IMR-90 (cell line): ENCODE data around the gene HOXC6. TPM values are rescaled to one million over a fixed set of nuclear protein-coding genes. Genes with fewer than 3 reads are reported as not detected.

Experiments
- ATAC-seq: fragments of 200-7000 bp; cut with Tn5 transposase; 2 replicates; pipeline ENCODE4 v1.9.1; 2020; ENCODE audit warnings: low read depth, mild to moderate bottlenecking, moderate library complexity
- BruUV-seq: library from RNA; stranded (reverse); fragments of 400-500 nt; replicated peaks from 2 replicates; lab custom pipeline; 2021; lab: Mats Ljungman, UMichigan
- CTCF ChIA-PET: fragments of 300-600 bp; formaldehyde crosslinking; extraction: SDS; loops from one replicate; lab custom pipeline; 2021; ENCODE audit warnings: antibody characterized with exemption; lab: Yijun Ruan, JAX
- POLR2A ChIA-PET: fragments of 300-600 bp; sonication (Branson Sonifier 250); formaldehyde crosslinking; loops from one replicate; lab custom pipeline; 2022; ENCODE audit warnings: antibody characterized with exemption; ENCODE audit not compliant: unreplicated experiment; lab: Charles Lee
- DNase-seq: peaks from one replicate; pipeline ENCODE4 v3.0.0; 2013
- H2AFZ ChIP-seq: replicated peaks from 2 replicates; pipeline ENCODE3; 2013; ENCODE audit warnings: low read length, mild to moderate bottlenecking; ENCODE audit not compliant: poor library complexity
- H2AK5ac ChIP-seq: 2 replicates; pipeline ENCODE4 v1.6.1; 2013; ENCODE audit warnings: low read depth, low read length, inconsistent platforms
- H2AK9ac ChIP-seq: replicated peaks from 2 replicates; pipeline ENCODE3; 2013; ENCODE audit warnings: mild to moderate bottlenecking, low read depth, low read length, moderate library complexity; ENCODE audit not compliant: poor library complexity
- H2BK120ac ChIP-seq: 2 replicates; pipeline ENCODE4 v1.6.1; 2013; ENCODE audit warnings: low read depth, low read length, inconsistent platforms
- H2BK15ac ChIP-seq: 3 replicates; pipeline ENCODE4 v1.6.1; 2013; ENCODE audit warnings: low read depth, low read length, inconsistent platforms
- H2BK20ac ChIP-seq: 2 replicates; pipeline ENCODE4 v1.6.1; 2013; ENCODE audit warnings: low read depth, mild to moderate bottlenecking, inconsistent platforms, low read length, moderate library complexity
- H2BK5ac ChIP-seq: 2 replicates; pipeline ENCODE4 v1.6.1; 2013; ENCODE audit warnings: mild to moderate bottlenecking, low read depth, low read length, inconsistent platforms; ENCODE audit not compliant: poor library complexity, severe bottlenecking
- H3K14ac ChIP-seq: replicated peaks from 2 replicates; pipeline ENCODE4 v1.6.1; 2013; ENCODE audit warnings: low read depth, low read length, inconsistent platforms
- H3K18ac ChIP-seq: 2 replicates; pipeline ENCODE4 v1.6.1; 2013; ENCODE audit warnings: low read depth, low read length, control low read depth
- H3K23ac ChIP-seq: 2 replicates; pipeline ENCODE4 v1.6.1; 2013; ENCODE audit warnings: low read depth, low read length, inconsistent platforms
- H3K27ac ChIP-seq: 2 replicates; pipeline ENCODE4 v1.5.1; 2013; ENCODE audit warnings: mild to moderate bottlenecking, control low read depth, low read length; ENCODE audit not compliant: insufficient read depth
- H3K27me3 ChIP-seq: 2 replicates; pipeline ENCODE4 v1.6.1; 2013; ENCODE audit warnings: low read length; ENCODE audit not compliant: control insufficient read depth, insufficient read depth
- H3K36me3 ChIP-seq: 2 replicates; pipeline ENCODE4 v1.6.1; 2013; ENCODE audit warnings: low read length, mixed read lengths; ENCODE audit not compliant: control insufficient read depth, insufficient read depth
- H3K4ac ChIP-seq: 2 replicates; pipeline ENCODE4 v1.6.1; 2013; ENCODE audit warnings: low read depth, low read length, inconsistent platforms
- H3K4me1 ChIP-seq: 2 replicates; pipeline ENCODE4 v1.6.1; 2013; ENCODE audit warnings: low read length, mixed read lengths; ENCODE audit not compliant: control insufficient read depth, insufficient read depth
- H3K4me2 ChIP-seq: 2 replicates; pipeline ENCODE4 v1.6.1; 2013; ENCODE audit warnings: low read depth, mild to moderate bottlenecking, control low read depth, low read length, moderate library complexity
- H3K4me3 ChIP-seq: 2 replicates; pipeline ENCODE4 v1.5.1; 2013; ENCODE audit warnings: low read depth, mild to moderate bottlenecking, control low read depth, low read length, moderate library complexity; ENCODE audit not compliant: insufficient read depth
- H3K56ac ChIP-seq: 2 replicates; pipeline ENCODE4 v1.6.1; 2013; ENCODE audit warnings: low read length, inconsistent platforms; ENCODE audit not compliant: insufficient read depth; ENCODE audit errors: extremely low read depth
- H3K79me1 ChIP-seq, 2 experiments: 2 replicates each; pipeline ENCODE4 v1.6.1; 2013; ENCODE audit warnings: low read length in 2 of 2, inconsistent platforms in 1 of 2, low read depth in 1 of 2
- H3K9ac ChIP-seq: 2 replicates; pipeline ENCODE4 v1.6.1; 2013; ENCODE audit warnings: low read depth, low read length, control low read depth
- H3K9me1 ChIP-seq: 2 replicates; pipeline ENCODE4 v1.6.1; 2013; ENCODE audit warnings: low read length, inconsistent platforms; ENCODE audit not compliant: insufficient read depth
- H3K9me3 ChIP-seq: 2 replicates; pipeline ENCODE4 v1.6.1; 2013; ENCODE audit warnings: low read length; ENCODE audit not compliant: control insufficient read depth, insufficient read depth
- H4K20me1 ChIP-seq: 2 replicates; pipeline ENCODE4 v1.6.1; 2013; ENCODE audit warnings: low read length, inconsistent platforms; ENCODE audit not compliant: insufficient read depth
- H4K5ac ChIP-seq: 2 replicates; pipeline ENCODE4 v1.6.1; 2013; ENCODE audit warnings: mild to moderate bottlenecking, low read depth, low read length, control low read depth
- H4K8ac ChIP-seq, 2 experiments: 2 replicates each; pipeline ENCODE4 v1.6.1; 2013; ENCODE audit warnings: low read depth in 2 of 2, low read length in 2 of 2, control low read depth in 1 of 2, inconsistent platforms in 1 of 2
- H4K91ac ChIP-seq: 2 replicates; pipeline ENCODE4 v1.6.1; 2013; ENCODE audit warnings: low read depth, low read length, inconsistent platforms; ENCODE audit not compliant: insufficient read depth
- CEBPB ChIP-seq: IDR thresholded peaks from 2 replicates; pipeline ENCODE4 v1.6.1; 2012; ENCODE audit warnings: low read depth, low read length, improper control_type of control experiment
- MXI1 ChIP-seq: IDR thresholded peaks from 2 replicates; pipeline ENCODE4 v1.6.1; 2012; ENCODE audit warnings: low read depth, mild to moderate bottlenecking, low read length, moderate library complexity, borderline replicate concordance
- WGBS, 2 experiments: methylation state at CpG; one replicate each; pipeline versions ENCODE4 v1.1.5 to v1.1.7; 2013; ENCODE audit warnings: missing lambda C conversion rate in 2 of 2; ENCODE audit not compliant: insufficient read length in 1 of 2; ENCODE audit errors: extremely low coverage in 2 of 2; 5-methylcytosine and 5-hydroxymethylcytosine counted together
- dilution Hi-C: fragments of 300-500 bp; cut with HindIII; formaldehyde crosslinking; loops from one replicate; pipeline ENCODE4 v1.14.3; 2018; ENCODE audit warnings: low sequenced_read_pairs; ENCODE audit not compliant: unreplicated experiment
- in situ Hi-C: fragments of 300-500 bp; cut with MboI; formaldehyde crosslinking; loops from 3 replicates; pipeline ENCODE4 v1.14.3; 2019; ENCODE audit warnings: low sequenced_read_pairs, inconsistent platforms, mixed read lengths
- intact Hi-C: fragments of 100-400 bp; cut with micrococcal nuclease; formaldehyde crosslinking; loops from 2 replicates; pipeline ENCODE4 v1.10.0; 2022
- polyA plus RNA-seq, 3 experiments: library from polyadenylated mRNA; depleted of rRNA; stranded (reverse); fragments of >200 nt; gene quantifications; 2 replicates each; pipeline ENCODE4 v1.2.3, GENCODE V29; 2012; ENCODE audit warnings: low replicate concordance in 1 of 3
- total RNA-seq: library from RNA; depleted of rRNA; stranded (reverse); fragments of >200 nt; gene quantifications from 2 replicates; pipeline ENCODE4 v1.2.3, GENCODE V29; 2012

Gene HOXC6
- total and polyA plus RNA-seq, 2 of the 4 experiments (the other 2 are of a cell fraction) = 1.1 TPM; not detected in 1

- H3K36me3 ChIP-seq = no peaks in the 10 kb centered on the region
- H3K18ac ChIP-seq = no peak overlapping the region
- no peak overlapping the region for H4K8ac ChIP-seq
- no TSS peak for BruUV-seq
- TF ChIP-seq MXI1 = peak; percentile 51; the same call in 1 of the 2 replicates
- TF ChIP-seq CEBPB = no peak
- H3K9ac ChIP-seq = no peak overlapping the region
- no peak overlapping the region for H3K4ac ChIP-seq
- peak overlapping the region; percentile 66; the same call in 1 of the 2 replicates for H3K23ac ChIP-seq
- no peak overlapping the region for H4K5ac ChIP-seq
- peak overlapping the region; percentile 59 for H2AK9ac ChIP-seq
- dilution Hi-C loops = no loop called here
- ChIA-PET POLR2A (no interaction called here), CTCF (interaction anchor here (0.7 to 3.1 kb wide), 6 partner anchors 29 to 198 kb away, joined by 3 to 19 read pairs (median 6); no protein-coding TSS in a partner anchor)
- in situ Hi-C loops = loop anchor here (5.0 kb wide), 1 partner anchor 183 kb away; no protein-coding TSS in a partner anchor
- no peak overlapping the region for H2BK15ac ChIP-seq
- H3K14ac ChIP-seq = no peak overlapping the region; the same call in 1 of the 2 replicates
- H2AFZ ChIP-seq = peak overlapping the region; percentile 77
- H3K27ac ChIP-seq = no peak overlapping the region
- WGBS, 2 experiments = 2% methylated on average over 14 of the region's 51 CpGs; no CpG with 5 or more reads in 1 of the 2 experiments
- H4K91ac ChIP-seq = no peak overlapping the region
- no peak overlapping the region for H2BK120ac ChIP-seq
- intact Hi-C loops = loop anchor here (10.0 kb wide), 1 partner anchor 305 kb away; no protein-coding TSS in a partner anchor
- no peak overlapping the region for H2BK20ac ChIP-seq
- H2AK5ac ChIP-seq = no peak overlapping the region
- no peaks in the 10 kb centered on the region for H3K4me1 ChIP-seq
- H4K20me1 ChIP-seq = no peaks in the 10 kb centered on the region
- H2BK5ac ChIP-seq = no peak overlapping the region
- H3K79me1 ChIP-seq = no peaks in the 10 kb centered on the region
- H3K27me3 ChIP-seq = peaks cover 88% of the 10 kb centered on the region
- no peak for DNase-seq
- ATAC-seq = peak; percentile 42
- no peak overlapping the region for H3K4me3 ChIP-seq
- no peaks in the 10 kb centered on the region for H3K9me3 ChIP-seq
- H3K9me1 ChIP-seq = no peaks in the 10 kb centered on the region
- peak overlapping the region; percentile 11; the same call in 1 of the 2 replicates for H3K4me2 ChIP-seq
- no peak overlapping the region; the same call in 1 of the 2 replicates for H3K56ac ChIP-seq
Observed at GRCh38 chr12:54009171-54010052, 18.8 kb upstream of the HOXC6 start.
